Stimulated activated naive CD8-positive, alpha-beta T cell treated with anti-CD3 and anti-CD28 coated beads, Interleukin-15, Interleukin-2, amounts not matched to agents 100 ng/mL and 50 ng/mL, for 24 hours (primary cell): ENCODE data around the gene USP6NL.

Experiments used
- H3K27ac Mint-ChIP-seq: one replicate; pipeline ENCODE4 v1.8.0; 2021; ENCODE audit warnings: mild to moderate bottlenecking, mixed read lengths
- H3K27me3 Mint-ChIP-seq: one replicate; pipeline ENCODE4 v1.8.0; 2021; ENCODE audit warnings: mixed read lengths
- H3K36me3 Mint-ChIP-seq: one replicate; pipeline ENCODE4 v1.8.0; 2021; ENCODE audit warnings: low read depth, mixed read lengths
- H3K4me1 Mint-ChIP-seq: one replicate; pipeline ENCODE4 v1.8.0; 2021; ENCODE audit warnings: low read depth, mixed read lengths
- H3K4me3 Mint-ChIP-seq: one replicate; pipeline ENCODE4 v1.8.0; 2021; ENCODE audit warnings: mild to moderate bottlenecking, mixed read lengths
- H3K9me3 Mint-ChIP-seq: one replicate; pipeline ENCODE4 v1.8.0; 2021; ENCODE audit warnings: mixed read lengths

Gene USP6NL

GRCh38 chr10:11483201-11484148 lies 128.0 kb downstream of the USP6NL start:
- Mint-ChIP-seq H3K4me1 (peaks cover 14% of the 10 kb centered on the region), H3K27me3 (no peaks in the 10 kb centered on the region), H3K27ac (no peak overlapping the region), H3K36me3 (peaks cover 6% of the 10 kb centered on the region), H3K4me3 (peak overlapping the region; percentile 18), H3K9me3 (no peaks in the 10 kb centered on the region)

- Mint-ChIP-seq H3K27ac (no peak overlapping the region), H3K4me3 (no peak overlapping the region), H3K9me3 (no peaks in the 10 kb centered on the region), H3K27me3 (no peaks in the 10 kb centered on the region), H3K4me1 (peaks cover 14% of the 10 kb centered on the region), H3K36me3 (peaks cover 6% of the 10 kb centered on the region)
These were observed 129.1 kb downstream of the USP6NL start for GRCh38 chr10:11482306-11482705.

- H3K4me3 Mint-ChIP-seq, result no peak overlapping the region
- peaks cover 14% of the 10 kb centered on the region for H3K4me1 Mint-ChIP-seq
- H3K36me3 Mint-ChIP-seq, result peaks cover 6% of the 10 kb centered on the region
- H3K27me3 Mint-ChIP-seq, result no peaks in the 10 kb centered on the region
- H3K9me3 Mint-ChIP-seq, result no peaks in the 10 kb centered on the region
- no peak overlapping the region for H3K27ac Mint-ChIP-seq
These were observed 130.8 kb downstream of the USP6NL start for GRCh38 chr10:11480687-11481086.

GRCh38 chr10:11479300-11479699 lies 132.2 kb downstream of the USP6NL start:
- peaks cover 6% of the 10 kb centered on the region for H3K36me3 Mint-ChIP-seq
- no peaks in the 10 kb centered on the region for H3K27me3 Mint-ChIP-seq
- H3K27ac Mint-ChIP-seq, result no peak overlapping the region
- H3K4me3 Mint-ChIP-seq, result no peak overlapping the region
- peaks cover 14% of the 10 kb centered on the region for H3K4me1 Mint-ChIP-seq
- H3K9me3 Mint-ChIP-seq, result no peaks in the 10 kb centered on the region

- Mint-ChIP-seq H3K4me1 (peaks cover 14% of the 10 kb centered on the region), H3K4me3 (no peak overlapping the region), H3K9me3 (no peaks in the 10 kb centered on the region), H3K27me3 (no peaks in the 10 kb centered on the region), H3K27ac (no peak overlapping the region), H3K36me3 (peaks cover 6% of the 10 kb centered on the region)
These were observed 132.6 kb downstream of the USP6NL start for GRCh38 chr10:11478807-11479206.

- peaks cover 5% of the 10 kb centered on the region for H3K36me3 Mint-ChIP-seq
- H3K27me3 Mint-ChIP-seq, result no peaks in the 10 kb centered on the region
- peaks cover 11% of the 10 kb centered on the region for H3K4me1 Mint-ChIP-seq
- H3K27ac Mint-ChIP-seq, result no peak overlapping the region
- H3K9me3 Mint-ChIP-seq, result no peaks in the 10 kb centered on the region
- no peak overlapping the region for H3K4me3 Mint-ChIP-seq
These were observed 135.5 kb downstream of the USP6NL start for GRCh38 chr10:11475831-11476434.

- no peaks in the 10 kb centered on the region for H3K27me3 Mint-ChIP-seq
- H3K4me3 Mint-ChIP-seq, result no peak overlapping the region
- H3K4me1 Mint-ChIP-seq, result no peaks in the 10 kb centered on the region
- H3K36me3 Mint-ChIP-seq, result no peaks in the 10 kb centered on the region
- no peaks in the 10 kb centered on the region for H3K9me3 Mint-ChIP-seq
- H3K27ac Mint-ChIP-seq, result no peak overlapping the region
These were observed 138.2 kb downstream of the USP6NL start for GRCh38 chr10:11473128-11473760.

- no peaks in the 10 kb centered on the region for H3K36me3 Mint-ChIP-seq
- H3K27me3 Mint-ChIP-seq, result no peaks in the 10 kb centered on the region
- H3K4me1 Mint-ChIP-seq, result no peaks in the 10 kb centered on the region
- no peak overlapping the region for H3K27ac Mint-ChIP-seq
- no peaks in the 10 kb centered on the region for H3K9me3 Mint-ChIP-seq
- no peak overlapping the region for H3K4me3 Mint-ChIP-seq
These were observed 139.2 kb downstream of the USP6NL start for GRCh38 chr10:11472158-11472753.

GRCh38 chr10:11469575-11470391 lies 141.7 kb downstream of the USP6NL start:
- Mint-ChIP-seq H3K36me3 (no peaks in the 10 kb centered on the region), H3K4me3 (no peak overlapping the region), H3K9me3 (no peaks in the 10 kb centered on the region), H3K4me1 (peaks cover 3% of the 10 kb centered on the region), H3K27me3 (no peaks in the 10 kb centered on the region), H3K27ac (peak overlapping the region; percentile 7)

GRCh38 chr10:11468126-11468742 lies 143.2 kb downstream of the USP6NL start:
- H3K4me3 Mint-ChIP-seq, result no peak overlapping the region
- no peaks in the 10 kb centered on the region for H3K27me3 Mint-ChIP-seq
- H3K4me1 Mint-ChIP-seq, result peaks cover 3% of the 10 kb centered on the region
- no peaks in the 10 kb centered on the region for H3K36me3 Mint-ChIP-seq
- H3K9me3 Mint-ChIP-seq, result no peaks in the 10 kb centered on the region
- H3K27ac Mint-ChIP-seq, result no peak overlapping the region

- Mint-ChIP-seq H3K36me3 (no peaks in the 10 kb centered on the region), H3K4me1 (peaks cover 3% of the 10 kb centered on the region), H3K27ac (no peak overlapping the region), H3K4me3 (no peak overlapping the region), H3K27me3 (no peaks in the 10 kb centered on the region), H3K9me3 (no peaks in the 10 kb centered on the region)
These were observed 146.0 kb downstream of the USP6NL start for GRCh38 chr10:11465406-11465805.

GRCh38 chr10:11463111-11463510 lies 148.3 kb downstream of the USP6NL start:
- no peaks in the 10 kb centered on the region for H3K27me3 Mint-ChIP-seq
- H3K27ac Mint-ChIP-seq, result no peak overlapping the region
- H3K4me3 Mint-ChIP-seq, result no peak overlapping the region
- H3K9me3 Mint-ChIP-seq, result no peaks in the 10 kb centered on the region
- peaks cover 3% of the 10 kb centered on the region for H3K4me1 Mint-ChIP-seq
- no peaks in the 10 kb centered on the region for H3K36me3 Mint-ChIP-seq

GRCh38 chr10:11462071-11462470 lies 149.4 kb downstream of the USP6NL start:
- H3K4me1 Mint-ChIP-seq, result peaks cover 3% of the 10 kb centered on the region
- H3K4me3 Mint-ChIP-seq, result no peak overlapping the region
- no peaks in the 10 kb centered on the region for H3K36me3 Mint-ChIP-seq
- no peak overlapping the region for H3K27ac Mint-ChIP-seq
- no peaks in the 10 kb centered on the region for H3K27me3 Mint-ChIP-seq
- H3K9me3 Mint-ChIP-seq, result no peaks in the 10 kb centered on the region

GRCh38 chr10:11457336-11457735 lies 154.1 kb downstream of the USP6NL start:
- H3K36me3 Mint-ChIP-seq, result no peaks in the 10 kb centered on the region
- H3K4me1 Mint-ChIP-seq, result no peaks in the 10 kb centered on the region
- H3K27me3 Mint-ChIP-seq, result no peaks in the 10 kb centered on the region
- H3K9me3 Mint-ChIP-seq, result peaks cover 6% of the 10 kb centered on the region
- H3K27ac Mint-ChIP-seq, result no peak overlapping the region
- no peak overlapping the region for H3K4me3 Mint-ChIP-seq
